DMS153 treated with DMSO at 0.1 percent for 48 hours (cell line): ENCODE data around the gene IFNA14.
"Not testable (repeated sequence)": the region's sequence is repeated elsewhere in the genome, so short reads cannot be mapped to it uniquely, and the experiment has no call there.

Experiments used
- DNase-seq: peaks from one replicate; lab custom pipeline; 2025; ENCODE audit not compliant: unreplicated experiment; lab: John Stamatoyannopoulos, UW

Gene IFNA14

DNA sequence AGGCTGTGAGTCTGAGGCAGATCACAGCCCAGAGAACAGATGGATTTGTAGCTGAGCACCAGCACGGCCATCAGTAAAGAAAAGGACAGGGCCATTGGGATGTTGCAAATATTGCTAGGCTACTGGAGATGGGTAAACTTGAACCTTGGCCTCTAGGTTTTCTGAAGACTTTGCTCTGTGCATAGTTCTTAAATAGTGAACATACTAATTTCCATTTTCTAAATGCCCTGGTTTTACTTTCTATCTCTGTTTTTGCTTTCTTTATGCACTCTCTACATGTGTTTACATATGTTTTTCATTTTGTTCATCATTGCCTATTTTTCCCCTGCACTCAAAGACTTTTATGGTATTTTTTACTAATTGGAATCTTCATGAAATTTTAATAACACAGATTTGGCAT lies 22.6 kb downstream of the IFNA14 start, which contains the start of gene IFNA16:
Gene IFNA16 (minus strand): TSS at position 101 of the 400 bp plus-strand sequence. CDS start 6 bp downstream, at position 95.
- not testable (repeated sequence) for DNase-seq

DNA sequence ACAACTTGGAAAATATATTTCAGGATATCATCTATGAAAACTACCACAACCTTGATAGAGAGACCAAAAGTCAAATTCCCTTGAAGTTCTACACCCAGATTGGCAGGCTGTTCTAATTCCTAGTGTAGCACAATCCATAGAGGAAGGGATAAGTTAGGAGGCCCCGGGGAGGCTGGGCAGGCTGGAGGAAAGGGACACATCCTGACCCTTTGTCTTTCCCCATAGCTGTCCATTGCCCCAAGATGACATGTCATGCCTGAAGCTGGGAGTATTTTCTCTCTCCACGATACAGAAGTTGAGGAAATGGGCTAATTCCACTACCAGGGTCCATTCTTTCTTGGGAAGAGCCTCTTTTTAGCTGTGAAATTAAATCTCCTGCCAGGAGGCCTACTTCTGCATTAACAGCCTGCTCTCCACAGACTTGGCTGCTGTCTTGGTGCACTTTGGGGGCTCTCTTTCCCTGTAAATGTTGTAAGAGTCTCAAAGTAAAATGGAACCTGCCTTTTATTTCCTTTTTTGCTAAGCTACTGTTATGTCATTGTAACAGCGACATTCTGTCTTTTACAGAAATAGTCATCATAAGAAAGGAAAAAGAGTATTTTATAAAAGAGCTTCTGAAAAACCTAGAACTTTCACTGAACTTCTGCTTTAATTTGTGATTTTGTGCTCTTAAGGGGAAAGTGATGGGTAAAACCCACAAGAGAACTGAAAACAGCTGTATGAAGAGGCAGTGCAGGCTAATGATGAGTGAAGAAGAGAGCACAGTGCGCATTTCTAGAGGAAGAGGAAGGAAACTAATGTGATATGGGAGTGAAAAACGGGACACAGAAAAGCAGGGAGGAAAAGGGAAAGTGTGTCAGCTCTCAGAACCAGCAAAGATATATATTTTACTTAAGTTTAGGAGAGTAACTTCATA lies 26.1 kb downstream of the IFNA14 start:
- not testable (repeated sequence) for DNase-seq

DNA sequence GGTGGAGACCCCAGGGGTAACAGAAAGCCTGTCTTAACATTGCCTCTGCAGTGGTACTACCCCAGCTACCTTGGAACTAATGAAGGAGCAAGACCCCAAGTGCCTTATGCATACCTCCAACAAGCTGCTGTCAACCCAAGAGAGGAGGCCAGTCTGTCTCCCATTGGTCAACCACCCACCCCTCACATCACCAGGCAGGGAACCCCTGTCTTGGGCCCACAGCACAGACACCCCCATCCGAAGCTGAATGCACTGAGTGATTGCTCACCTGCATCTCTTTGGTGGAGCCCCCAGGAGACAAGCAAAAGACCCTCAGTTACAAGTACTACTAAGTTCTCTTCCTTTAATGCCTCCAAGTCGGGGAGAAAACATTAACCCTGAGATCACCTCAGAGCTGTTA lies 27.6 kb downstream of the IFNA14 start:
- not testable (repeated sequence) for DNase-seq

DNA sequence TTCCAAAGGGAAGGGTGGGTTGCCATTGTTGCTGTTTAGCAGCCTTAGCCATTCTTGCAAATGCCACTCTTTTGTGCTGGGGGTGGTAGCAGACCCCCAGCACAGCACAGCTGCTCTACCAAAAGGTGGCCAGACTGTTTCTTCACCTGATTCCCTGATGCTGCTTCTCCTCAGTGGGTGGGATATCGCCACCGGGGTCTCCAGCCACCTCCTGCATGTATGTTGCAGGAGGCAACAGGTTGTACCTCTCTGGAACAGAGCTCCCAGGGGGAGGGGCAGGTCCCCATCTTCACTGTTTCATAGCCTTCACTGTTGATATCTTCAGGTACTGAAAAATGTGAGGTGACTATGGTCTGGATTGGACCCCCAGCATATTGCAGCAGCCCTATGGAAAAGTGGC lies 29.0 kb downstream of the IFNA14 start:
- DNase-seq, result not testable (repeated sequence)

DNA sequence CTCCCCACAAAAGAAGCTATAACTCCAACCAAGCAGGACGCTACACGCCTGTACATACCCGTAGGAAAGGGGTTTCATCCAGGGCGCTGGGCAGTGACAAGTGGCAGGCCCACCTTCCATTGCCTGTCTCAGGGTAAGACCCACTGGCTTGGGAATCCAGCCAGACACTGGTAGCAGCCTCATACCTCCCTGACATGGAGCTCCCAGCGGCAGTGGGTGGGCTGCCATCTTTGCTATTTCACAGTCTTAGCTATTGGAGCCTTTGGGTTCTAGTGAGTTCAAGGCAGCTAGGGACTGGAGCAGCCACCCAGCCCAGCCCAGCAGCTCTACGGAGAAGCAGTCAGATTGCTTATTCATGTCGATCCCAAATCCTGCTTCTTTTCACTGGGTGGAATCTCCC lies 29.5 kb downstream of the IFNA14 start:
- DNase-seq, result no peak

DNA sequence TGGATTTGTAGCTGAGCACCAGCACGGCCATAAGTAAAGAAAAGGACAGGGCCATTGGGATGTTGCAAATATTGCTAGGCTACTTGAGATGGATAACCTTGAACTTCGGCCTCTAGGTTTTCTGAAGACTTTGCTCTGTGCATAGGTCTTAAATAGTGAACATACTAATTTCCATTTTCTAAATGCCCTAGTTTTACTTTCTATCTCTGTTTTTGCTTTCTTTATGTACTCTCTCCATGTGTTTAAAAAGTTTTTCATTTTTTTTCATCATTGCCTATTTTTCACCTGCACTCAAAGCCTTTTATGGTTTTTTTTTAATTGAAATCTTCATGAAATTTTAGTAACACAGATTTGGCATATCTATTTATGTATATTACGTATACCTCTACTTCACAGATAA lies 32.8 kb downstream of the IFNA14 start, which contains the start of gene IFNA10:
Gene IFNA10 (minus strand): TSS at position 101 of the 400 bp plus-strand sequence. CDS start 46 bp downstream, at position 55.
- DNase-seq, result not testable (repeated sequence)

DNA sequence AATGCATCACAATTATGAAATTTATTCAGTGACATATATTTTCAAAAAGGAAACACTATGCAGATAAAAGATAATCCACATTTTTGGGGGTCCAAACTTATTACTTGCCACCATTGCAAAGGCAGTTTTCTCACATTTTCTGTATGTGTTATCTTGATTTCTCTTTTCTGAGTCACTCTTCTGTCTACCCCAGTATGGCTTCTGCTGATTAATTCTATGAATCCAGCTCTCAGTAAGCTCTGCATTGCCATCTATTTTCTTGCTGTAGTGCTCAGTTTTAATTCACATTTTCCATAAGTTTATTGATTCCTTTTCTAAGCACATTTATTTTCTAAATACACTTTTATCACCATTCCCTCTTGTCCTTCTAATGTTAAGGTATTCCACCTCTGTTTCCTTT lies 34.6 kb downstream of the IFNA14 start:
- DNase-seq, result no peak

DNA sequence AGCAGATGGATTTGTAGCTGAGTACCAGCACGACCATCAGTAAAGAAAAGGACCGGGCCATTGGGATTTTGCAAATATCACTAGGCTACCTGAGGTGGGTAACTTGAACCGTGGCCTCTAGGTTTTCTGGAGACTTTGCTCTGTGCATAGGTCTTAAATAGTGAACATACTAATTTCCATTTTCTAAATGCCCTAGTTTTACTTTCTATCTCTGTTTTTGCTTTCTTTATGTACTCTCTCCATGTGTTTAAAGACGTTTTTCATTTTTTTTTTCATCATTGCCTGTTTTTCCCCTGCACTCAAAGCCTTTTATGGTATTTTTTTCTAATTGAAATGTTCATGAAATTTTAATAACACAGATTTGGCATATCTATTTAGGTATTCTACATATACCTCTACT lies 37.7 kb downstream of the IFNA14 start, which contains the start of gene IFNA7:
Gene IFNA7 (minus strand): TSS at position 101 of the 400 bp plus-strand sequence. CDS start 40 bp downstream, at position 61.
- not testable (repeated sequence) for DNase-seq

DNA sequence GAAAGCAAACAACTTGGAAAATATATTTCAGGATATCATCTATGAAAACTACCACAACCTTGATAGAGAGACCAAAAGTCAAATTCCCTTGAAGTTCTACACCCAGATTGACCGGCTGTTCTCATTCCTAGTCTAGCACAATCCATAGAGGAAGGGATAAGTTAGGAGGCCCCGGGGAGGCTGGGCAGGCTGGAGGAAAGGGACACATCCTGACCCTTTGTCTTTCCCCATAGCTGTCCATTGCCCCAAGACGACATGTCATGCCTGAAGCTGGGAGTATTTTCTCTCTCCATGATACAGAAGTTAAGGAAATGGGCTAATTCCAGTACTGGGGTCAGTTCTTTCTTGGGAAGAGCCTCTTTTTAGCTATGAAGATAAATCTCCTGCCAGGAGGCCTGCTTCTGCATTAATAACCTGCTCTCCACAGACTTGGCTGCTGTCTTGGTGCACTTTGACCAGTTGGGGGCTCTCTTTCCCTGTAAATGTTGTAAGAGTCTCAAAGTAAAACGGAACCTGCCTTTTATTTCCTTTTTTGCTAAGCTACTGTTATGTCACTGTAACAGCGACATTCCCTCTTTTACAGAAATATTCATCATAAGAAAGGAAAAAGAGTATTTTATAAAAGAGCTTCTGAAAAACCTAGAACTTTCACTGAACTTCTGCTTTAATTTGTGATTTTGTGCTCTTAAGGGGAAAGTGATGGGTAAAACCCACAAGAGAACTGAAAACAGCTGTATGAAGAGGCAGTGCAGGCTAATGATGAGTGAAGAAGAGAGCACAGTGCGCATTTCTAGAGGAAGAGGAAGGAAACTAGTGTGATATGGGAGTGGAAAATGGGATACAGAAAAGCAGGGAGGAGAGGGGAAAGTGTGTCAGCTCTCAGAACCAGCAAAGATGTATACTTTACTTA lies 44.7 kb downstream of the IFNA14 start:
- not testable (repeated sequence) for DNase-seq
